ENCODE measurements around the gene OR1J2. TPM values are rescaled to one million over a fixed set of nuclear protein-coding genes. Genes with fewer than 3 reads are reported as not detected.

The OR1J2 gene
- polyA plus RNA-seq (ENCODE audit: low read depth in 6 of 6): not detected

GRCh38 chr9:122510502-122510901 lies at the start of gene OR1J2:
OR1J2 (plus strand) TSS chr9:122510802; CDS start chr9:122510802, 0 bp downstream.
- Mint-ChIP-seq H3K4me1 (no peaks in the 10 kb centered on the region), H3K27me3 (peaks cover 27 to 45% (median 32%) of the 10 kb centered on the region in 3 donors), H3K4me3 (no peak within 1 kb of the TSS), H3K27ac (peak within 1 kb of the TSS in 1 of 6 donors; percentile 24), H3K9me3 (no peaks in the 10 kb centered on the region), H3K36me3 (no peaks in the 10 kb centered on the region)
- ATAC-seq (ENCODE audit: low read depth in 2 of 2) (no peak), DNase-seq (no peak)

GRCh38 chr9:122463828-122464632 lies 46.6 kb upstream of the OR1J2 start:
- peaks cover 5 to 17% (median 5%) of the 10 kb centered on the region in 3 donors for H3K4me1 Mint-ChIP-seq
- DNase-seq (no peak), ATAC-seq (ENCODE audit: low read depth in 2 of 2) (peak in 1 of 2 donors; percentile 46)
- peak overlapping the region in 5 of 6 donors; percentile 60 to 93 (median 75) for H3K27ac Mint-ChIP-seq
- peaks cover 29 to 55% (median 44%) of the 10 kb centered on the region in 3 donors for H3K27me3 Mint-ChIP-seq
- H3K9me3 Mint-ChIP-seq: peaks cover 0 to 13% (median 4%) of the 10 kb centered on the region in 7 donors
- peaks cover 0 to 5% of the 10 kb centered on the region in 2 donors for H3K36me3 Mint-ChIP-seq
- H3K4me3 Mint-ChIP-seq: peak overlapping the region; percentile 61 to 94 (median 82)

GRCh38 chr9:122464633-122465567 lies 45.7 kb upstream of the OR1J2 start:
- Mint-ChIP-seq H3K36me3 (peaks cover 5 to 6% of the 10 kb centered on the region in 2 donors), H3K27me3 (peaks cover 29 to 62% (median 47%) of the 10 kb centered on the region in 3 donors), H3K4me1 (peaks cover 5 to 17% (median 5%) of the 10 kb centered on the region in 3 donors), H3K4me3 (peak overlapping the region; percentile 76 to 94 (median 90)), H3K27ac (peak overlapping the region; percentile 51 to 93 (median 74)), H3K9me3 (peaks cover 0 to 13% (median 4%) of the 10 kb centered on the region in 7 donors)
- ATAC-seq (ENCODE audit: low read depth in 2 of 2) (peak; percentile 77 to 82), DNase-seq (peak; percentile 63)

GRCh38 chr9:122466456-122466855 lies 44.1 kb upstream of the OR1J2 start:
- Mint-ChIP-seq H3K27ac (no peak overlapping the region), H3K4me1 (peaks cover 5 to 17% (median 5%) of the 10 kb centered on the region in 3 donors), H3K9me3 (peaks cover 0 to 2% (median 0%) of the 10 kb centered on the region in 7 donors), H3K4me3 (no peak overlapping the region), H3K36me3 (peaks cover 0 to 8% of the 10 kb centered on the region in 2 donors), H3K27me3 (peaks cover 31 to 56% (median 50%) of the 10 kb centered on the region in 3 donors)
- DNase-seq (no peak), ATAC-seq (ENCODE audit: low read depth in 2 of 2) (no peak)

- H3K27ac Mint-ChIP-seq: no peak overlapping the region
- H3K9me3 Mint-ChIP-seq: peaks cover 0 to 2% (median 0%) of the 10 kb centered on the region in 7 donors
- no peak overlapping the region for H3K4me3 Mint-ChIP-seq
- peaks cover 0 to 8% of the 10 kb centered on the region in 2 donors for H3K36me3 Mint-ChIP-seq
- no peak for ATAC-seq (ENCODE audit: low read depth in 2 of 2)
- DNase-seq: no peak
- H3K27me3 Mint-ChIP-seq: peaks cover 24 to 52% (median 48%) of the 10 kb centered on the region in 3 donors
- H3K4me1 Mint-ChIP-seq: peaks cover 5 to 15% (median 5%) of the 10 kb centered on the region in 3 donors
Measured at GRCh38 chr9:122468735-122469134, 41.9 kb upstream of the OR1J2 start.

- peaks cover 40 to 80% (median 66%) of the 10 kb centered on the region in 3 donors for H3K27me3 Mint-ChIP-seq
- ATAC-seq (ENCODE audit: low read depth in 2 of 2): no peak
Measured at GRCh38 chr9:122474561-122474960, 36.0 kb upstream of the OR1J2 start.

GRCh38 chr9:122475717-122476116 lies 34.9 kb upstream of the OR1J2 start:
- Mint-ChIP-seq H3K27ac (no peak overlapping the region), H3K27me3 (peaks cover 39 to 71% (median 61%) of the 10 kb centered on the region in 3 donors), H3K4me3 (no peak overlapping the region), H3K36me3 (no peaks in the 10 kb centered on the region), H3K4me1 (no peaks in the 10 kb centered on the region), H3K9me3 (no peaks in the 10 kb centered on the region)
- no peak for ATAC-seq (ENCODE audit: low read depth in 2 of 2)
- DNase-seq: no peak

More at GRCh38 chr9:122474561-122474960, 36.0 kb upstream of the OR1J2 start:
- Mint-ChIP-seq H3K27ac (no peak overlapping the region), H3K9me3 (peaks cover 0 to 1% (median 0%) of the 10 kb centered on the region in 7 donors), H3K4me3 (no peak overlapping the region), H3K36me3 (peaks cover 0 to 5% of the 10 kb centered on the region in 2 donors), H3K4me1 (no peaks in the 10 kb centered on the region)
- DNase-seq: no peak

GRCh38 chr9:122477346-122477745 lies 33.3 kb upstream of the OR1J2 start:
- peak overlapping the region in 2 of 6 donors; percentile 23 to 77 for H3K27ac Mint-ChIP-seq
- H3K9me3 Mint-ChIP-seq: no peaks in the 10 kb centered on the region
- H3K4me3 Mint-ChIP-seq: no peak overlapping the region
- ATAC-seq (ENCODE audit: low read depth in 2 of 2) (no peak), DNase-seq (no peak)
- H3K27me3 Mint-ChIP-seq: peaks cover 30 to 55% (median 55%) of the 10 kb centered on the region in 3 donors
- H3K4me1 Mint-ChIP-seq: no peaks in the 10 kb centered on the region
- H3K36me3 Mint-ChIP-seq: no peaks in the 10 kb centered on the region

GRCh38 chr9:122477826-122478225 lies 32.8 kb upstream of the OR1J2 start, which contains the start of gene OR1J1:
OR1J1 (minus strand) TSS chr9:122477926; CDS start chr9:122477926, 0 bp downstream.
- Mint-ChIP-seq H3K9me3 (no peaks in the 10 kb centered on the region), H3K4me3 (peak within 1 kb of the TSS in 1 of 8 donors; percentile 48), H3K4me1 (no peaks in the 10 kb centered on the region), H3K27me3 (peaks cover 32 to 59% (median 52%) of the 10 kb centered on the region in 3 donors), H3K36me3 (no peaks in the 10 kb centered on the region), H3K27ac (peak within 1 kb of the TSS in 2 of 6 donors; percentile 23 to 77)
- DNase-seq (no peak), ATAC-seq (ENCODE audit: low read depth in 2 of 2) (no peak)

GRCh38 chr9:122479062-122479461 lies 31.5 kb upstream of the OR1J2 start:
- H3K4me3 Mint-ChIP-seq: no peak overlapping the region
- H3K9me3 Mint-ChIP-seq: no peaks in the 10 kb centered on the region
- no peak for DNase-seq
- H3K4me1 Mint-ChIP-seq: no peaks in the 10 kb centered on the region
- H3K27me3 Mint-ChIP-seq: peaks cover 32 to 48% (median 43%) of the 10 kb centered on the region in 3 donors
- H3K27ac Mint-ChIP-seq: no peak overlapping the region
- ATAC-seq (ENCODE audit: low read depth in 2 of 2): no peak
- no peaks in the 10 kb centered on the region for H3K36me3 Mint-ChIP-seq

- H3K27ac Mint-ChIP-seq: no peak overlapping the region
- DNase-seq (peak; percentile 5), ATAC-seq (ENCODE audit: low read depth in 2 of 2) (no peak)
- H3K4me1 Mint-ChIP-seq: no peaks in the 10 kb centered on the region
- H3K36me3 Mint-ChIP-seq: peaks cover 0 to 6% of the 10 kb centered on the region in 2 donors
- no peak overlapping the region for H3K4me3 Mint-ChIP-seq
- H3K9me3 Mint-ChIP-seq: peaks cover 0 to 25% (median 14%) of the 10 kb centered on the region in 7 donors
- peaks cover 43 to 56% (median 47%) of the 10 kb centered on the region in 3 donors for H3K27me3 Mint-ChIP-seq
Measured at GRCh38 chr9:122498883-122499288, 11.7 kb upstream of the OR1J2 start.

- H3K36me3 Mint-ChIP-seq: no peaks in the 10 kb centered on the region
- H3K4me3 Mint-ChIP-seq: no peak overlapping the region
- DNase-seq (no peak), ATAC-seq (ENCODE audit: low read depth in 2 of 2) (no peak)
- H3K27me3 Mint-ChIP-seq: peaks cover 27 to 51% (median 32%) of the 10 kb centered on the region in 3 donors
- H3K4me1 Mint-ChIP-seq: no peaks in the 10 kb centered on the region
- H3K27ac Mint-ChIP-seq: no peak overlapping the region
- no peaks in the 10 kb centered on the region for H3K9me3 Mint-ChIP-seq
Measured at GRCh38 chr9:122506964-122507363, 3.6 kb upstream of the OR1J2 start.

- Mint-ChIP-seq H3K27ac (no peak overlapping the region), H3K9me3 (no peaks in the 10 kb centered on the region), H3K4me1 (no peaks in the 10 kb centered on the region), H3K4me3 (no peak overlapping the region), H3K36me3 (no peaks in the 10 kb centered on the region), H3K27me3 (peaks cover 9 to 31% (median 24%) of the 10 kb centered on the region in 3 donors)
- DNase-seq (no peak), ATAC-seq (ENCODE audit: low read depth in 2 of 2) (no peak)
Measured at GRCh38 chr9:122518226-122518625, 7.6 kb downstream of the OR1J2 start.

Data from naive B cell (primary cell).